ENCODE results near the gene AJAP1.

AJAP1 gene

DNA sequence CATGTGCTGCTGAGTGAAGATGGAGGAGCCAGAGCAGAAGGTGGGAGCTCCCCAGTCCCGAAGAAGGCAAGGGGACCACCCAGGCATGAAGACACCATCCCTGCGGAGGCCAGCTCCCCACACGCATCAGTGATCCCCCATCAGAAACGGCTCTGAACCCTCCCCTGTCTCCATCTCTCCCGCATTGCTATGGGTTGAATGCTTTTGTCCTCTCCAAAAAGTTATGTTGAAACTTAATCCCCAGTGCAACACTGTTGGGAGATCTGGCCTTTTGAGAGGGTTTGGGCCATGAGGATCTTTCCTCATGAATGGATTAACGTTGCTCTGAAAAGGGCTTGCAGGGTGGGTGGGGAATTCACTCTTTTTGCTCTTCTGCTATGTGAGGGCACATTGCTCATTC lies 147.6 kb downstream of the AJAP1 start:
- no peak overlapping the region for H3K4me3 ChIP-seq (ENCODE audit: low read depth, low read length)
- TF ChIP-seq, protein P1, sequence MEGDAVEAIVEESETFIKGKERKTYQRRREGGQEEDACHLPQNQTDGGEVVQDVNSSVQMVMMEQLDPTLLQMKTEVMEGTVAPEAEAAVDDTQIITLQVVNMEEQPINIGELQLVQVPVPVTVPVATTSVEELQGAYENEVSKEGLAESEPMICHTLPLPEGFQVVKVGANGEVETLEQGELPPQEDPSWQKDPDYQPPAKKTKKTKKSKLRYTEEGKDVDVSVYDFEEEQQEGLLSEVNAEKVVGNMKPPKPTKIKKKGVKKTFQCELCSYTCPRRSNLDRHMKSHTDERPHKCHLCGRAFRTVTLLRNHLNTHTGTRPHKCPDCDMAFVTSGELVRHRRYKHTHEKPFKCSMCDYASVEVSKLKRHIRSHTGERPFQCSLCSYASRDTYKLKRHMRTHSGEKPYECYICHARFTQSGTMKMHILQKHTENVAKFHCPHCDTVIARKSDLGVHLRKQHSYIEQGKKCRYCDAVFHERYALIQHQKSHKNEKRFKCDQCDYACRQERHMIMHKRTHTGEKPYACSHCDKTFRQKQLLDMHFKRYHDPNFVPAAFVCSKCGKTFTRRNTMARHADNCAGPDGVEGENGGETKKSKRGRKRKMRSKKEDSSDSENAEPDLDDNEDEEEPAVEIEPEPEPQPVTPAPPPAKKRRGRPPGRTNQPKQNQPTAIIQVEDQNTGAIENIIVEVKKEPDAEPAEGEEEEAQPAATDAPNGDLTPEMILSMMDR (IDR thresholded peaks at IDR 0.05; ENCODE audit: borderline replicate concordance, insufficient read depth, low read depth, low read length) = no peak

DNA sequence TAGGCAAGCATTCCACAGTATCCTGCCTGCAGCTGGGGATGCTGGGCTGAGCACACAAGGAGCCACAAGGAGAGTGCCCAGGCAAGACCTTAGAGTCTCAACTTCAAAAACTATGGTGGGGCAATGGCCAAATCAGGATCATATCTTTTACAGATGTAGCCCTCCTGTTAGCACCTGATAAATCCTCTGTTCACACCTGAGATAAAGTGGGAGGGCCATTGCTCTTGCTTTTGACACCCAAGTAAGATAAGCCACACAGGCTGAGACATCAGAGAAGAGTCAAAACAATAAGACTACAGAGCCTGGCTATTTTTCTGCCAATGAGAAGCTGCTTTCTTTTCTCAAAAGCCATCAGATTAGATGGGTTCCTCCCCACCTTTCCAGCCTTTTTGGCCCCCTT lies 148.9 kb downstream of the AJAP1 start:
- TF ChIP-seq, protein P1 (IDR thresholded peaks at IDR 0.05; ENCODE audit: borderline replicate concordance, insufficient read depth, low read depth, low read length) = no peak

DNA sequence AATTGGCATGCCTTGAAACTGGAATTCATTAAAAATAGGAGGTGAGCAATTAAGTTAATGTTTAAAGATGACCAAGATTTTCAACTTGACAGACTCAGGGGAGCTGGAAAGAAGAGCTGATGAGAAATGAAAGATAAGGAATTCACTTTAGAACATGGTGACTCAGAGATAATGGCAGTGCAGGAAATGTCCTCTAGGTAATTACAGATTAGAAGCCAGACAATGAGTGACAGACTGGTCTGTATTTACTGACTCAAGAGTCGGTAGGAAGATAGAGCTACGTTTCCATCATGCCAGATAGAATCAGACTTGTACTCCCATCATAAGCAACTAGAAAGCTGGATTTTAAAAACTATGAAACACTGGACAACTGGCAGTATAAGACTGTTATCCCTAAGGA lies 151.6 kb downstream of the AJAP1 start:
- TF ChIP-seq, protein P1 (IDR thresholded peaks at IDR 0.05; ENCODE audit: borderline replicate concordance, insufficient read depth, low read depth, low read length) = no peak

More for the DNA sequence above, 148.9 kb downstream of the AJAP1 start:
- no peak overlapping the region for H3K4me3 ChIP-seq (ENCODE audit: low read depth, low read length)

DNA sequence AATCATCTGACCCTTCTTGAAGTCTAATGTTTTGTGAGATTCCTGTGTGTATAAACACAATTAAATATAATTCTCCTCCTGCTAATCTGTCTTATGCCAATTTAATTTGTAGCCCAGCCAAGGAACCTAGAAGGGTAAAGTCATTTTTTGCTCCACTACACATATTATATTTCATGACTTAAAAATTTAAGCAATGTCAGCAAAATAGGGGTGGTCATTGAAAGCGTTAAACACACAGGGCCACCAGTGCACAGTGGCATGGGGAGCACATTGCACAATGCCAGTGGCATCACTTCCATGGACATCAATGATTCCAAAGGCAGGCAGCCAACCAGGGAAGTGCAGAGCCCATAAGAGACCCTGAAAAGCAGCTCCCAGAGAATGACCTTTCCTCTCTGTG lies 166.1 kb downstream of the AJAP1 start:
- H3K4me3 ChIP-seq (ENCODE audit: low read depth, low read length) = no peak overlapping the region
- TF ChIP-seq, protein P1 (IDR thresholded peaks at IDR 0.05; ENCODE audit: borderline replicate concordance, insufficient read depth, low read depth, low read length) = no peak

More for the DNA sequence above, 151.6 kb downstream of the AJAP1 start:
- H3K4me3 ChIP-seq (ENCODE audit: low read depth, low read length) = no peak overlapping the region

DNA sequence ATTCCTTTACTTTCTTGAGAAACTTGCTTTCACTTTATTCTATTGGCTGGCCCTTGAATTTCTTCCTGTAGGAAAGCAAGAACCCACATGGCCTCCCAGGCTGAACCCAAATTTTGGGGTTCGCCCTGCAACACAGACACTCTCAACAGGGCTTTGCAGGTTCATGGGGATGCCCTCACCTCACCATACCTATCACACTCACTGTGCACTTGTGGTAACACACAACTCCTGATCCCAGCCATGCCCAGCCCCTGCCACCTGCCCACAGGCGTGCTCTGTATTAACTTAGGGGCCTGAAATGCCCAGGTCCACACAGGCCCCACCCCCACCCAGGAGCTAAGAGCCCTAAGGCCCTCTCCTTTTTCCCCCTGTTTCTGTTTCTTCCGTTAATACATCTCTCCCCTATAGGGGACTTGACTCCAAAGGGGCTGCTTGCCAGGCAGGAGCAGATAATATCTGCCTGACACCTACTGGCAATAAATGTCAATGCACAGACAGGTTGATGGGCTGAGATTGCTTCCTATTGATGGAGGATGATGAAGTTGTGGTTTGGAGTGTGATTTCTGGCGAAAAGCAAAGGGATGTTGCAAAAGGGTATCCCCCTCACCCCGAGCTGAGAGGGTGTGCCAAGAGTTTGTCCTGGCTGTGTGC lies 171.5 kb downstream of the AJAP1 start:
- H3K4me3 ChIP-seq (ENCODE audit: low read depth, low read length) = no peak overlapping the region
- TF ChIP-seq, protein P1 (IDR thresholded peaks at IDR 0.05; ENCODE audit: borderline replicate concordance, insufficient read depth, low read depth, low read length) = peak; percentile 53; the same call in 1 of the 2 replicates

DNA sequence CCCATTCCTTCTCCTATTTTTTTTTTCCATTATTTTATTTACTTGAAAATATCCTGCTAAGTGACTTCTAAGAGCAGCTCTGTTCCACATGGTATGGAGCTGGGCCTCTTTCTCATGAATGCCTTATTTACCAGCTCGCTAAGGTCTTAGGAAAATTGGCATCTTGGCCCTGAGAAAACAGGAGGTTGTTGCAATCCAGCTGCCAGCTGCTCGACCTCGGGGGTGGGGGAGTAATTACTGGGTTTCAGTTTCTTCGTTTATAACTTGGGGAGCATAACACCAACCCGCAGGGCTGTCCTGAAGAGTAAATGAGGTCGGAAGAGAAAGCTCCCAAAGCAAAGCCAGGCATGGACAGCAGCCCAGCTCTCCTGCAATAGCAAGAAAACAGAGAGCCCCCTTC lies 176.3 kb downstream of the AJAP1 start:
- TF ChIP-seq, protein P1 (IDR thresholded peaks at IDR 0.05; ENCODE audit: borderline replicate concordance, insufficient read depth, low read depth, low read length) = no peak
- no peak overlapping the region for H3K4me3 ChIP-seq (ENCODE audit: low read depth, low read length)

DNA sequence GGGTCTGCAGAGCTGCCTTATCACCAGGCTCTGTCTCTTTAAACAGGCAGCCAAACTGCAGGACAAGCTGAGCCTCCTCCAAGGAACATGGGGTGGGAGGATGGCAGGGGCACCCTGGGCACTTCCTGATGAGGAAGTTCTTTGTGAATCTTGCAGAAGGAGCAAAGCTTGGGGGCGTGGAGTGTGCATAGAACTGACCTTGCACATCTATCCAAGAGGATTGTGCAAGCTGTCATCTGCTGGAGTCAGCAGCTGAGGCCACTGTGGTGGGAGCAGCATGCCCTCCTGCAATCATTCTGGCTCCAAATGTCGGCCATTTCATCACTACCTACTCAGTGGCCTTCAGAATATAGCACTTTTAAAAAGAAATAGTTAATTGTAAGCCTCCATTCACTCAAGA lies 182.2 kb downstream of the AJAP1 start:
- TF ChIP-seq, protein P1 (IDR thresholded peaks at IDR 0.05; ENCODE audit: borderline replicate concordance, insufficient read depth, low read depth, low read length) = no peak
- no peak overlapping the region for H3K4me3 ChIP-seq (ENCODE audit: low read depth, low read length)
